Keratinocyte (primary cell): ENCODE data around the gene ZBTB21.

Experiments
- CTCF ChIP-seq, 3 experiments: IDR thresholded peaks in 1 of 3; conservative IDR thresholded peaks in 1 of 3; optimal IDR thresholded peaks in 1 of 3; 2 replicates in 2 of 3; 3 replicates in 1 of 3; pipeline versions ENCODE3 to v1.5.1; 2011; ENCODE audit warnings: low read length in 3 of 3, mild to moderate bottlenecking in 3 of 3, moderate library complexity in 2 of 3, control low read depth in 1 of 3, inconsistent platforms in 1 of 3; ENCODE audit not compliant: insufficient read depth in 2 of 3; ENCODE audit errors: extremely low read depth in 1 of 3
- EZH2 ChIP-seq: IDR thresholded peaks from one replicate; pipeline ENCODE4 v1.6.1; 2012; ENCODE audit warnings: inconsistent platforms, mild to moderate bottlenecking, low read length, moderate library complexity

- no peak for TF ChIP-seq CTCF (optimal IDR thresholded peaks at IDR 0.05 in 1 of 3, IDR thresholded peaks at IDR 0.05 in 1 of 3, conservative IDR thresholded peaks at IDR 0.05 in 1 of 3; ENCODE audit: extremely low read depth in 1 of 3, insufficient read depth in 2 of 3, low read length in 3 of 3)
- no peak for TF ChIP-seq EZH2
Measured at GRCh38 chr21:41980561-41980960, 29.6 kb downstream of the ZBTB21 start.
